Medulla oblongata (tissue), 1 donor: ENCODE results near the gene PHLDA3.
"Not testable (repeated sequence)": the region's sequence is repeated elsewhere in the genome, so short reads cannot be mapped to it uniquely, and the experiment has no call there.

Source experiments
- DNase-seq: peaks from one replicate; pipeline ENCODE4 v3.0.0-alpha.2; 2015; ENCODE audit errors: extremely low spot score

The PHLDA3 gene

DNA sequence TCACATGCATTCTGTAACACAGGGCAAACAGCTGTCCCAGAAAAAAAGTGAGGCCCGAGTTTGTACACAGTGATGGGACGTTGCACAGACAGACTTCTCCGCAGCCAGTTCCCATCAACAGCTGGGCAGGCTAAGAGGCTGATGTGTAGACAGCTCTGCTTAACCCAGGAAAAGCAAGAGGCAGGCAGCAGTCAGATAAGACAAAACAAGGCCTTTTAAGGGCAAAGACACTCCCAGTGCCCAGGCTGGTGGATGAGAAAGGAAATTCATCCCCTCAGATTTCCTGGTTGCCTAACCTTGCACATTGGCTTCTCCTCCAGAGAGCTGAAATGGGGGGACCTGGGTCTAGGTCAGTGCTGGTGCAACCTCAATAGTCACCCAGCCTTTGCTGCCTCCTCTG, 17.2 kb upstream of the PHLDA3 start:
- no peak for DNase-seq

DNA sequence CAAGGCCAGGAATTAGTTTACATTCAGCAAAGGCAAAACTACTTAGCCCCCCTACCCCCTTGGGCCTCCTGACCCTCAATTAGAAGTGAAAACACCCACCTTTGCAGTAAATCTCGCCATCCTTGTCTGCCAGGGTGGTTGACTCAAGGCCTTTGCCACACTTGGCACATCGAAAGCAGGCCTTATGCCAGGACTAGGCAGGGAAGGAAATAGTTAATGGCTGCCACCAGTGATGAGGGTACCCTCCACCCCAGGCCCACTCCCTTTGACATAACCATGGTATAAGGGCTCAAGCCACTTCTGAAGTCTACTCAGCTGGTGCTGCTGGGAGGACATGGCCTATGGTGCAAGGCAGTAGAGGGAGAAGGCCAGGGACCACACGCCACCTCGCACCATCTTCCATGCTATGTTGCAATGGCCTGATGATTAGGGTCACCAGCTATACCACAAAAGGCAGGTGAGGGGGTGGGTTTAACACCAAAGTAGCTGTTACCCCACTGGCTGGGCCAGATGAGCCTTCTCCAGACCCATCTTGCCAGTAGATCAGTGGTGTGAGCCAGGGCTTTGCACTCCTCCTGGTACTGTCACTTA, 16.3 kb upstream of the PHLDA3 start:
- no peak for DNase-seq

DNA sequence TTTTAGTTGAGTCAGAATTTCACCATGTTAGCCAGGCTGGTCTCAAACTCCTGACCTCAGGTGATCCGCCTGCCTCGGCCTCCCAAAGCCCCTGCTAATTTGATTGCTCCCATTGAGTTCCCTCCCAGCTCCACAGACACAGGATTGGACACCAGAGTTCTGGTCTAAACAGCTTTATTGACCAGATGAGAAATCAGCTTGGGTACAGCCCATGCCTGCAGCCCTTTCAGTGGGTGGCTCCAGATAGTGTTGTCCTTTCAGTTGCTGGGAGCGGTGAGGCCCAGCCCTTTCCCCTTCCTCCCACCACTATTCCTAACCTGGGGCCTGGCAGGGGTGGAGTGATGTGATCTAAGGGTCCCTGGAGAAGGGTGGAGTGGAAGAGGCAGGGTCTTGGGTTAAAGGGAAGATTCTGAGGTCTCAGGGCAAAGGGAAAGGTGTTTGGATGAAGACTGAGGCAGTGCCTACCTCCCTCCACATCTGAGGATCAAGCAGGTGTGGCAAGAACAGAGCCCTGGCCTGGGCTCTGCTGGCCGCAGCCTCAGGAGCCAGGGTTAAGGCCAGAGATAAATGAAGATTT, 14.5 kb upstream of the PHLDA3 start:
- no peak for DNase-seq

DNA sequence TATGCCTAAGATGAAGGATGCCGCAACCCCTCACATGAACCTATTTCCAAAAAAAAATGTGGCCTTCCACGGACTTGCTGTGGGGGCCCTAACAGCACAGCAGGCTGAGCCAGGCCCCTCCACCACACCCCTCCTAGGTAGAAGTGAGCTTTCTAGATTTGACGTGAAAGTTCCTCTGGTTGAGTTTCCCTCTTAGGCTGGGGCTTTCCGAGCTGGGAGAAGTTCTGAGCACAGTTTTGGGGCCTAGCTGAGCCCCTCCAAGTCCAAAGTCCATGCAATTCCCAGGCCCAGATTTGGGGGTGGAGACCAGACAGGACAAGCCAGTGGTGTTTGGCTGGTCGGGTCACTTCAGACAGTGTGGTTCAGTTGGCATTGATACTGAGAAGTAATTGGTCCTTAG, 13.8 kb upstream of the PHLDA3 start:
- DNase-seq: no peak

DNA sequence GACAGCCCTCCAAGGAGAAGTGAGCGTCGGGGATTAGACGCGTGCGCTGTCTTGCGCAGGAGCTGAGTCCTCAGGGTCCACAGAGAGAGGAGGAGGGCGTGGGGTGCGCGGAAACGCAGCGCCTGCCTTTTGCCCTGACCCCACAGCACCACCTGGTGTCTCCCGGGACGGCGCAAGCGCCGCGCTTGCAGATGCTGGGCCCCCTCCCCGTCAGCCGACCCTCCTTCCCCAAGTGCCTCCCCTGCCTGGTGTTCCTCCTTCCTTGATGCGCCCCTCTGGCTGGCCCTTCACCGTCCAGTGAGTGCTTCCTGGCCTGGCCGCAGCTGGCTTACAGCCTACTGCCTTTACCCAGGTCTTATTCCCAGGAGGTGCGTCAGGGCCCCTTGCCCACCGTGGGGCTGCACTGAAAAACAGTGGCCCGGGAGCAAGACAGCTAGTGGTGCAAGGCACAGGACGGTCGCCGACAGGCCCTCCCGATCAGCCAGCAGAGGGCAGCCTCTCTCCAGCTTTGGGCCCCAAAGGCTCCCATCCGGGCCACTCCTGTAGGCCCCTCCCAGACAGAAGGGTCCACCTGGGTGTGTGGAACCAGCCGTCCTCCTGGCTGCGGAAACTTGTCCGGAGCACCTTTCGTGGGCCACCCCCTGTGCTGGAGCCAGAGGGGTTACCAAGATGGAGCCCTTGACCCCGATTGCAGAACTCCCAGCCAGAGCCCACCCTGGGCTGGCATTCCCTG, 12.9 kb upstream of the PHLDA3 start:
- peak; percentile 90 for DNase-seq

DNA sequence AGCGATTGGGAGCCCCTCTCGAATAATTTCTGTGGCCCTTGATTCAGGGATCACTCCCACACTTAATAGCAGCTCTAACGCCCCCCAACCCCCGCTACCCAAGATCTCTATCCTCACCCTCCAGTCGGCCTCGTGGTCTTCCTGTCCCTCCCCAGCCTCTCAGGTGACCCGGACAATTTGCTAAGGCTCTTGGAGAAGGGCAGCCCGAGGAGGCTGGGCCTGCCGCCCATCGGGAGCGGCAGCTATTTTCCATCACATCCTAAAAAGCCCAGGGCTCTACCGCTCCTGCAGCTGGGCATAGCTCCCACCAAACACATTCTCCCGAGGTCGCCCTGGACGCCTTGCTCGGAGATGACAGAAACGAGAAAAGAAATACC, 12.0 kb upstream of the PHLDA3 start:
- DNase-seq: no peak

DNA sequence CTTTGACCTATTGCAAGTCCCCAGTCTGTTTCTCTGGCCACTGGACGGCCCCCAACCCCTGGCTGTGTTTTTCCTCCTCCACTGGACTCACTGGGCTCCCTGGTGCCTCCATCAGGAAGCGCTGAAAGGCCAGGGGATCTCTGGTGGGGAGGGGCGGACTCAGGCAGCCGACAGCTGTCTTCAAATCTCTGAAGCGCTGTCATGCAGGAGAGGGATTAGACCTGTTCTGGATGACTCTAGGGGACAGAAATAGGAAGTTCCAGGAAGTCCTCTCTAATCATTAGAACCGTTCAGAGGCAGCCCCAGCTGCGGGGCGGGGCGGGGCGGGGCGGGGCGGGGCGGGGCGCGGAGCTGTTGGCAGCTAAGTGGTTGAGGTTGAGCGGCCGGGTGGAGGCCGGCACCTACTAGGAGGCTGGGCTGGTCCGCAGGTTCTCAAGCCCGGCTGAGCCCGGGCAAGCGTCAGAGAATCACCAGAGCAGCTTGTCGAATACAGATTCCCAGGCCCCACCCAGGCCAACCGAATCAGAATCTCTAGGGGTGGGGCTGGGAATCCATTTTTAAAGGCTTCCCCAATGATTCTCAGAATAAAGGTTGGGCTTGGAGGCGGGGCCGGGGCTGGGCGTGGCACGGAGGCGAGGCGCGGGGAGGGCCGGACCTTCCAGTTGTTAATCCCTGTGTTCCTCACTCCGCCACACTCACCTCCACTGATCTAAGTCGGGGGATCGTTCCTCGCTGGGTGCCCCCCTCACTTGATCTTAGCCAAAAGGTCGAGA, 11.4 kb upstream of the PHLDA3 start:
- no peak for DNase-seq

DNA sequence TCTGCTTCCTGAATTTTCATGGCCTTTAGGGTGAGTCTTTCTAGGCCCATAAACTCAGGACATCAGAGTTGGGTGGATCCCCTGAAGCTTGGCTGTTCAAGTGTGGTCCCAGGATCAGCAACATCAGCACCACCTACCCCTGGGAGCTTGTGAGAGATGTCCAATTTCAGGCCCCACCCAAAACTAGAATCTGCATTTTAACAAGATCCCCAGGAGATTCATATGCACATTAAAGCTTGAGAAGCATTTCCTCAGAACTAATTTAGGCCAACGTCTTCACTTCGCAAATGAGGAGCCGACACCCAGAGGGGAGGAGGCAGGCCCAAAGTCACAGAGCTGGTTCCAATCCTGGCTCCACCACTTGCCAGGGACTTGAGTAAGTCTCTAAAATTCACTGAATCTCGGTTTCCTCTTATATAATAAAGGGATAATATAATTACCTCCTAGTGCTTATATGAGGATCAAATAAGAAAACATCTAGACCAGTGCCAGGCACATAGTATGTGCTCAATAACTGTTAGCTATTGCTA, 10.3 kb upstream of the PHLDA3 start:
- no peak for DNase-seq

DNA sequence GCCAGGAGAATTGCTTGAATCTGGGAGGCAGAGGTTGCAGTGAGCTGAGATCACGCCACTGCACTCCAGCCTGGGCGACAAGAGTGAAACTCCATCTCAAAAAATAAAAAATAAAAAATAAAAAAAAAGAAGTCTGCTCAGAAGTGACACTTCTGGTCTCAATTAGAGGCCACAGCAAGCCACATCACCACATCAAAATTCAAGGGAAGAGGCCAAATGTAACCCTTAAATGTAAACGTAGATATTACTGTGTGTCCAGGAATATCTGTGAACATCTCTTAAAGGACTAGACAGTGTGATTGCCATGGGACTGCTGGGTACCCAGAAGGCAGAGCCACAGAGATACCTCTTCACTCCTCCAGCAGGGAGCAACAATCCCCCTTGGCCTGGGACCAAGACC, 9.7 kb upstream of the PHLDA3 start:
- not testable (repeated sequence) for DNase-seq

DNA sequence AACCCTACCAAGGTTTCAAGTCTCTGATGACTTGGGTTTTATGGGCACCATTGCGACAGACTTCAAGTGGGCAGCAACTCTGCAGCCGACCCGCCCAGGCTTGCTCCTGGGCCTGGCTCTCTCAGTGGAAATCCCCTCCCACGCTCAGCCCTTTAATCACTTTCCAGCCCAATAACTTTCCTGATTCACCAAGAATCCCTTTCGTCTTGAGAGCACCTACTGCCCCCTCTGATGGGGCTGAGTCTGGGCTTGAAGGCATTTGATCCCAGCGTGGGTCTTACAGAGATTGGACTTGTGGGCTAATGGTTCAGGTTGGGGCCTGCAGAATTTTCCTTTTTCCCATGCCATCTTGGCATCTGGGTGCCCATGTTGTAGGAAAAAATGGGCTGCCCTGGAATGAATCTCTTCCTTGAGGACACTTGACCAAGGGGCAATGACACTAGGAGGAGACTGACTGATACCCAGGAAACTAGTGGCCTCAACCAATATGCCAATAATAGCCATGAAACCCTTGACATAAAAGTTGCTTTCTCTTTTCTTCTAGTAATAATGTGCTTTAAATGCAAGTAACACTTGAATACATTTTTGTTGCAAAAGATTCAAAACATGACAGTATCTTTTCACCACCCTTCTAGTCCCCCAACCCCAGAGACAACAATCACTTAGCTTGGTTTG, 7.8 kb upstream of the PHLDA3 start:
- DNase-seq: no peak

DNA sequence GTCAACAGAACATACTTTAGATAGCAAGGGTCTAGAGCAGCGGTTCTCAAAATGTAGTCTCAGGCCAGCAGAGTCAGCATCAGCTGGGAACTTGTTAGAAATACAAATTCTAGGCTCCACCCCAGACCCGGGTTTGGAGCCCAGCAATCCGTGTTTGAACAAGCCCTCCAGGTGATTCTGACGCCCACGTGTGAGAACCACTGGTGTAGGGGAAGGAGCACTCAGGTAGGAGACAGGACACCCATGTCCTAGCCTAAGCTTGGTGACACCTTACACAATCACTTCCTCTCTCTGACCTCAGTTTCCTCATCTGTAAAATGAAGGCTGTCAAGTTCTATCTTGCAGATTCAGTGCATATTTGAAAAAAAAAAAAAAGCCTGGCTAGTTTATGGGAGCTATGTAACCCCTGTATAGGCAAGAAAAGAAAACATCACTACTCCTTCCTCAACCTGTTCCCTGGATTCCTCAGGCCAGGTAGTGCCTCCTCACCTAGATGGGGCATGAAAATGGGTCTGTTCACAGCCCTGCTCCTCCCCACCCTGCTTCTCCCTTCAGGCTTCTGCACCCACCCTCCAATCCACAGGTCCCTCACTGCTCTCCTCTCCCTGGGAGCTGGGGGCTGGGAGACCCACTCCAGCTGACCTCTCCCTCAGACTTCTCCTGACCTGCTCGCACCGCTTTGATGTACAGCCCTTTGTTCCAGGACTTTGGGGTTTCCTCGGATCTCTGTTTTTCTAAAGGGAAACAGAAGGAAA, 7.1 kb upstream of the PHLDA3 start:
- no peak for DNase-seq

DNA sequence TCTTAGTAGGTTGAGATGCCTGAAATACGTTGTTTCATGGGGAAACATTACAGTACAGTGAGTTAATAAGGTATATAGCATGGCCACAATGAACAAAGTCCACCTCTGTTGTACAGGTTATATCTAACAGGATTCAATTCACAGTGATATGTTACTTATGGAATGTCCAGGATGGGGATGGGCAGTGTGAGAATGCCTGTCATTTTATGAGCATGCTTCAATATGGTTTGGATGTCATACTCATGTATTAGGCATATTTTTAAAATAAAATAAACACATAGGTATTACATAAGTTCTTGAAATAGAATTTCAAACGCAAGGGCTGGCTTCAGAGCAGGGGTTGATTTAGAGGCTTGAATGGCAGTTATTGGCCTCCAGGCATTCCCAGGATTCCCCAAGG, 6.1 kb upstream of the PHLDA3 start:
- DNase-seq: no peak

DNA sequence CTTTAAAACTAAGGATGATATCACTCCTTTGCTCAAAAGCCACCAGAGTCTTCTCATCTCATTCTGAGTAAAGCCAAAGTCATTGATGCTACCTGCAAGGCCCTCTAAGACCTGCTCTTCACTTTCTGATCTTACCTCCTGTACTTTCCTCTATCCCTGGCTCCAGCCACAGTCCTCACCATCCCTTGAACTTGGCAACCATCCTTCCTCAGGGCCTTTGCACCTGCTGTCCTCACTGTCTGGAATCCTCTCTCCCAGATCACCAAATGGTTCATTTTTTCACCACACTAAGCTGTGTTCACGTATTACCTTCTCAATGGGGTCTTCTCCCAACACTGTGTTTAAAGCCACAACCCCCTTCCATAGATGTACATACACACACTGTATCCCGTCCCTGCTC, 4.3 kb upstream of the PHLDA3 start:
- DNase-seq: no peak

DNA sequence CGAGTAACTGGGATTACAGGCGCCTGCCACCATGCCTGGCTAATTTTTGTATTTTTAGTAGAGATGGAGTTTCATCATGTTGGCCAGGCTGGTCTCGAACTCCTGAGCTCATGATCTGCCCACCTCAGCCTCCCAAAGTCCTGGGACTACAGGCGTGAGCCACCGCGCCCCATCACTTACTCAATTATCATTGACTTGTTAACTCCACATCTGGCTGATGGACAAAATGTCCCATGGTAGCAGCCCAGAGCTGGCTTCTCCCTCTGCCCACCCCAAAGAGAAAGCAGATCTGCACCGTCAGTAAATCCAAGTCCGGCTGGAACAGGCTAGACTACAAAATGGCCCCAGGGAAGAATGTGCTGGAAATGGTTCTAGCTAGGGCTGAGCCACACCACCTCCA, 3.3 kb upstream of the PHLDA3 start:
- not testable (repeated sequence) for DNase-seq

DNA sequence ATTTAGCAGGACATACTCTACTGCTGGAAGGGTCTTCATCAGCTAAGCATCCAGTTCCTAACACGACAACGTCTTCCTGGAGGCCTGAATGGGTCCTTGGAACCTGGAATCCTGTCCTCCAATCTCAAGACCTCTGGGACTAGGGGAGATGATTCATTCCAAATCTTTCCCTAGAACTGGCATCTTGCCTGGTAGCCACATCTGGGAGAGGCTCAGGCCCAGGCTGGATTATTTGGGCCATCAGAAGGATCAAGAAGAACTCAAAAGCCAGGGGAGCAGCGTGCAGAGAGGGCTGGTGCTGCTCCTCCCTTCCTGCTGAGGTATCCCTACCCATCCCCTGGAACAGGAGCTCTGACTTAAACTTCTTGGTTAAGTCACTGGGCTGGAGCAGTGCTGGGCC, 2.8 kb upstream of the PHLDA3 start:
- DNase-seq: no peak

DNA sequence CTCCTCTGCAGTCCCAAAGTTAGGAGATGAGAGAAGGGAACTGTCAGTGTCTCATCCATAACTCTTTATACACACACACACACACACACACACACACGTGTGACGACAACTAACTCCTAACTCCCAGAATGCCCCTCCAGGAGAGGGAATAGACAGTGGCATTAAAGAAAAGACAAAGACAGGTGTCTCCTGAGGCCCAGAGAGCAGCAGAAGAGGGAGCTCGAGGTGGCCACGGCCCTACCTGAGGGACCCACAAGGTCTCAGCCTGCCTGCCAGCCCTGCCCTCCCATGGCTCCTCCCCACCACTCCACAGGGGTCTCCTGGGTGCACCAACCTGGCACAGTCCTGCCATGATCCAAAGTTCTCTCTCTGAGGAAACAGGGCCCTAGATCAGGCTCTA, 1.6 kb upstream of the PHLDA3 start:
- DNase-seq: no peak

DNA sequence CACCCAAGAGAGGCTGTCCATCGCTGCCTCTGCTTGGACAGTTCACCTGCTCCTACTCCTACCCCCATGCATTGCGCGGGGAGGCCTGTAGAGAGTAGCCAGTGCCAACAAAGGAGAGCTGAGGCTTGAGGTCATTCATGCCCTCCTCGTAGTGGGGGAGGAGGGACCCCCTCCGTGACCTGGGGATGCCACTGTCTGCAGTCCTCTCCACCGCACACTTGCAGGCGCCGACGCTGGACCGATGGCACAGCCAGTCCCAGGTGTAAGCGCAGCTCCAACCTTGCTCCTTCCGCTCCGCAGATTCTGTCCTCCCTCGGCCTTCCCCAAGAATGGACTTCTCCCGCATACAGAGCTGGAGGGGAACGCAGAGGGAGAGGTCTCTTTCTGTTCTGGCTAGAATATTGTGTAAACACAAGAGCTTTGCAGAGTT, 672 bp upstream of the PHLDA3 start:
- DNase-seq: no peak

DNA sequence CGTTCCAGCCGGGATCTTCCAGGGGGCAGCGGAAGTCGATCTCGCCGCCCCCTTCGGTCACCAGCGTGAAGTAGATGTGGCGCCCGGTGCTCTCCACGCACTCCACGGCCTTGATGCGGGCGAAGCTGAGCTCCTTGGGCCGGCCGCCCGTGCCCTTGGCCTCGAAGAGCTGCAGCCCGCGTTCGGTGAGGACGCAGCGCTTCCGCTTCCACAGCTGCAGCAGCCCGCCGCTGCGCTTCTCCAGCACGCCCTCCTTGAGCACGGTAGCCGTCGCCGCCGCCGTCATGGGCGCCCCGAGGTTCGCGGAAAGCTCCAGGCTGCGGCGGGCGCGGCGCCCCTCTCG, 516 bp downstream of the PHLDA3 start:
- DNase-seq: no peak

DNA sequence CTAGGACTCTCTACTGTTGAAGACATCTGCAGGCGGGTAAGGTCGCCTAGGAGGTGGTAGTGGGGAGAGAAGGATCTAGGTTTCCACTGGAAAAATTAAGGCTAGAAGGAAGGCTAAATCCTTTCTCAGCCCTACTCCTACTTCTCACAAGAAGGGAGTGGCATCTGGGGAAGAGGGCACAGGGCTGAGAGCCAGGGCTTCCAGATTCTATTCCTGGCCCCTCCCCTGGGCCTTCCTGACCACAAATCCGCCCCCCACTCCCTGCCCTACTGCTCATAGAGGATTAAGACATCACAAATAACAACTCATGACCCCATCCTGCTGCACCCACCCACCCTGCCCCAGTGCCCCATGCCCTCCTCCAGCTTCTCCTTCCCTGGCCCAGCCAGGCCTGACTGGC, 2.5 kb downstream of the PHLDA3 start:
- DNase-seq: no peak

DNA sequence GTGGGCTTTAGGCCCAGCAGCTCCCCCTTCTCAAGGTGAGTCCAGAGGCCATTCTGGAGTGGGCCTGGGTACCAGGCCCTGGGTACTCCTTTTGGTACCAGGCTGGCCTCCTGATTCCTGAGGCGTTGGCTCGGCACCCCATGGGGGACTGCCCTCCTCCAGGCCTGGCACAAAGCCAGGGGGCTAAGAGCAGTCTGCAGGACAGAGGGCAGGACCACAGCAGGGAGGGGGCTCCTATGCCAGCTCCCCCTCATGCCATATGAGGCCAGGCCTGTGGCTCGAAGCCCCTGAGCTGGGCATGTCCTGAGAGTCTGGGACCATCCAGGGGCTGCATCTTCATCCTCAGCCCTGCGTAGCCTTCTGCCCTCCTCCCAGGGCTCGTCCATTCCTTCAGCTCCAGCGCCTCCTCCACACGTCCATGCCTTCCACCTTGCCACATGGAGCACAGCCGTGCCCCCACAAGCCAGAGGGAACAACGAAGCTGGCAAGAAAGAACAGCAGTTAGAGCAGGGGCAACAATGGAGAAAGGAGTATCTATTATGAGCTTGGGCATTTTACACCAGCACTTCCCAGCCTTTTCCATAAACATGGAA, 3.2 kb downstream of the PHLDA3 start:
- no peak for DNase-seq

DNA sequence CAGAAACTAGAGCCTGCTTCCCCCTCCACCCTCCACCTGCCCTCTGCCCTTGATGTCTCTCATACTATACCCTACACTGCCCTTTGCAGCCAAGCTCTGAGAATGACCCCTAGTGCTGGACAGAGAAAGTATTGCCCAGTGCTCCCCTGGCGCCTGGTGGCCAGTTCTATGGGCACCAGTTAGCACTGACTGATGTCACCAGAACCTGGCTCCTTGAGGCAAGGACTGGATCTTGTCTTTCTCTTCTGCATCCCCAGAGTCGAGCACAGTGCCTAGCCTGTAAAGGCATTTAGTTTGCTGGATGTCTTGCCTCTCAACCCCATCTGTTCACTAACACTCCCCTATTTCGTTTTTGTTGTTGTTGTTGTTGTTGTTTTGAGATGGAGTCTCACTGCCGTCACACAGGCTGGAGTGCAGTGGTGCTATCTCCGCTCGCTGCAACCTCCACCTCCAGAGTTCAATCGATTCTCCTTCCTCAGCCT, 5.9 kb downstream of the PHLDA3 start:
- peak; percentile 88 for DNase-seq
